CD4-positive, alpha-beta T cell treated with Interleukin-15 for 4 hours (primary cell): ENCODE measurements around the gene RBPJ.

ENCODE experiments used
- DNase-seq: peaks from one replicate; pipeline ENCODE4 v3.0.0-alpha.2; 2020; ENCODE audit warnings: low spot score

Gene RBPJ

DNA sequence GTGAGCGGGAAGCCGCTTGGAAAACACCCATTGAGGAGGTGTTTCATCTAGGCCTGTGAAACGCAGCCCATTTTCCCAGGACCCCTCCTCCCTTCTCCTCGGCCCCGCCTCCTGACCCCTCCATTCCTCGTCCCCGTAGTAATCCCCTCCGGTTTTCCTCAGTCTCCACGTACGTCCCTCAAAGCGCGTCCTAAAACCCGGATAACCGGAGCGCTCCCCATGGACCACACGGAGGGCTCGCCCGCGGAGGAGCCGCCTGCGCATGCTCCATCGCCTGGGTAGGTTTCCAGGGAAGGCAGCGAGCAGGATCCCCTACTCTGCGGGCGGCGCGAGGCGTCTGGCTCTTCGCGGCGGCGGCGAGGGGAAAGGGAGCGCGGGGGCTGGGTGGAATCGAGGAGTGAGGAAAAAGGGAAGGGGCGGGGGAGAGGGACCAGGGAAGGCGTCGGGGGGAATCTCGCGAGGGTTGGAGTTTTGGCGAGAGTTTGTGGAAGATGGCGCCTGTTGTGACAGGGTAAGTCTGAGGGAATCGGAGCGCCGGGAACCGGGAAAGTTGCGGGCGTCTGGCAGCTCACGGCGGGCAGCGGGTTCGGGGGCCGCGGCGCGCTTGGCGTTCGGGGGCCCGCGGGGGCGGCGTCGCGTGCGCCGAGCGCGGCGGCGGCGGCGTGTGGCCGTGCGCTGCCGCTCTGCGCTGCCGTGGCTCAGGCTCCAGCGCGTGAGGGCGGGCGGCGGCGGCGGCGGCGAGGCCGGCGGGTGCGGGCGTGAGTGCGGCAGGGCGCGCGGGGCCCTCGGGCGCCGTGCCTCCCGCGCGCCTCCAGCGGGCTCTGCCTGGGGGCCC lies at the start of gene RBPJ:
Gene RBPJ, plus strand, starts transcription at position 477 of the 835 bp plus-strand sequence. Its CDS starts 15 bp downstream, at position 492.
- DNase-seq: peak; percentile 86

DNA sequence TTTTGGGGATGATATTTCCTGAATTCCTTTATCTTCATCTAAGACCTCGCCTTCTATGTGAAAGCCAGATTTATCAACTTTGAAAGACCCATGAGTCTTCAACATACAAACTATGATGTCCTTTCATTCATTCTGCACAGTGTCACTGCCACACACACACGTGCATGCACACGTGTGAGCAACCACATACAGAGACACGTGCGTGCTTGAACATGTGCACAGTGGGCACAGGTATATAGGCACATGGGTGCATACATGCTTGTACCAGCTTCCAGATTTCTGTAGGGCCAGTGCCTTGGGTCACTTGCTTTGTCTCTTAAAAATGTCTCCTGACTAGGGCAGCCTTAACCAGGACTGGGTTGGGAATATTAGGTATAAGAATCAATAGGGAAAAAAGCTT lies 49.1 kb upstream of the RBPJ start:
- DNase-seq: no peak

DNA sequence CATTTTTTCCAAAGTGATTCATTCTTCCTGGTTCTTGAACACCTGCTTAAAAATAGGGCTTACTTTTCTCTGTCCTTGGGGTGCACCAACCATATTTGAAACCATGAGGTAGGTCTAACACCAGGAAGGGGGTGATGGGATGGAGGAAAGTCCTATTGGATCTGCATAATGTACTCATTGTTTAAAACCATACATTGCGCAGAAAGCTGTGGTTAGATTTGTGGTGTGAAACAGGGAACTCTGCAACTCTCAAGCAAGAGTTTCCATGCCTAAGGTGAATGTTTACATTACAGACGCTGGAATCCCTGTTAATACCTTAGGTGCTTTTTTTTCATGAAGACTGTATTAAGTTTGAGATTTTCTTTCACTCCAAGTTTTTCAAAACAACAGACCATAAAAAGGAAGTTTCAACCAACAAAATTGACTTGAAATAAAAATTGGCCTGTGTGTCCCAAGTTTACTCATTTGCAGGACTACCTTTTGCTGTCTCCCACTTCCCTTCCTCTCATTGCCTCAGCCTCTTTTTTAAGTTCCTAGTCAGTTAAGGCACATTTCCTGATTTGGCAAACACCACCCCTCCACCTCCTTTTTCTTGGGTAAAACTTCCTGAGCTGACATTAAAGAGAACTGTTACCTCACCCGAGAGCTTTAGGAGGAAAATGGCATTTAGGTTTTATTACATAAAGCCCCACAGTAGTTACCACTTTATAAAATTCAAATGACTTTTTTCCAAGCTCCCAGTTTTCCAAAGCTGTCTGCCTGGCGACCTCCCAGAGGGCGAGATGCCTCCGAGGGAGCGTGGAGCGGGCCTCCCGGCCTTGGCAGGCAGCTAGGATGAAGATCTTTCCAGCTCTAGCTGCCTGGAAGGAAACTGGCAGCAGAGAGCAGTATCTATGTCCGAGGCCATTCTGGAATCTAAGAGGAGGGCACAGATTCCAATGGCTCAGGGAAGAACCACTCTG lies 47.9 kb upstream of the RBPJ start:
- no peak for DNase-seq

DNA sequence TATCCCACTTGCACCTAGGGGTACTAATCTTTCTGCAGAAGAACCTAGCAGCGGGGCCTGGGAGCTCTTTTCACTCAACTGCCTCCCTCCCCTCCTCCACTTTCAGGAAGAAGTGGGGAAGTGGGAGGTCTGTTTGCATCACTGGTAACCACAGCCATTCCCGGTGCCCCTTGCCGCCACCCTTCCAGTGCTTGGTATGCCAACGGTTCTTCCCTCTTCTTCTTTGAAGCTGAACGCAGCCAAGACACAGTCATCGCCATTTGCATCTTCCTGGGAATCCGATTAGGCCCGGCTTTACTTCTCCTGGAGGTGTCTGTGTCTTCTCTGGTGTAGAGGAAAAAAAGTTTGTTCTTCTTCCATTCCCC lies 47.2 kb upstream of the RBPJ start:
- no peak for DNase-seq

DNA sequence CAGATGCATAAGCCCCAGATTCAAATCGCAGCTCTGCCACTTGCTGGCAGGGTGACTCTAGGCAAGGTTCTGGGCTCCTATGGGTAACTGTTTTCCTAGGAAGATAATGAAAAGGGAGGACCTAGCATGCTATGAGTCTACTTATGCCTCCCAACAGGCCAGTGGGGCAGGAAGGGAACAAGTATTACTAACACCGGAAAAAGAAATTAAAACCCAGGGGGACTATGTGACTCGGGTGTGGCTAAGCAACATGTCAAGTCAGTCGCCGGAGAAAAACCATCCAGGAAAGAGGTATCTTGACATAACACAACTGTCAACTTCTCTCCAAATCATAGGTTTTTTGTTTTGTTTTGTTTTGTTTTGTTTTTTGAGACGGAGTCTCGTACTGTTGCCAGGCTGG lies 45.5 kb upstream of the RBPJ start:
- no peak for DNase-seq

DNA sequence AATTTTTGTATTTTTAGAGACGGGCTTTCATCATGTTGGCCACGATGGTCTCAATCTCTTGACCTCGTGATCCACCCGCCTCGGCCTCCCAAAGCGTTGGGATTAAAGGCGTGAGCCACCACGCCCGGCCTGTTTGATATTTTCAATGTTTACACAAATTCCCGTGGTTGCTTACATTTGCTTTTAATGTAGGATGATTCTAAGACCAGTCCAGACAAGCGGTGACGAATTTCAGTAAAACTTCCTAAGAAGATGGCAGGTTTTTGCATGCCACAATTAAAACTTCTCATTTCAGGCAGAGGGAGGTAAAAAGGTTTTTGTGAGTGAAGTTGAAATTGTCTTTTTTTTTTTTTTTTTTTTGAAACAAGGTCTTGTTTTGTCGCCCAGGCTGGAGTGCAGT lies 41.4 kb upstream of the RBPJ start:
- no peak for DNase-seq

DNA sequence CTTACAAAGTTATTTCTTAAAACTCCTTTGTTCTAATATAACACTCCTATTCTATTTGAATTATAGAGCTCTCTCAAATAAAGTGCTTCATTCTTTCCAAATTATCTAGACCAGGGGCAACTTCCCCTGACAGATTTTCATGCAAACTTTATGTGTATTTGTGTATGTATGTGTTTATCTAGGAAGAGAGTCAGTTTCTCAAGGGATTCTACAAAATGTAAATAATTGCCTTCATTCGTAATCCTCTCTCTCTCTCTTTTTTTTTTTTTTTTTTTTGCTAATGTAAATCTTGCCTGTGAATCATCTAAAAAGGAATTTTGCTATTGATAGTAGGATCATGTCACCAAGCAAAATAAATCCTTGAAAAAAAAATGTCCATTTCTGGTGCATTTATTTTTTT lies 38.9 kb upstream of the RBPJ start:
- DNase-seq: no peak

DNA sequence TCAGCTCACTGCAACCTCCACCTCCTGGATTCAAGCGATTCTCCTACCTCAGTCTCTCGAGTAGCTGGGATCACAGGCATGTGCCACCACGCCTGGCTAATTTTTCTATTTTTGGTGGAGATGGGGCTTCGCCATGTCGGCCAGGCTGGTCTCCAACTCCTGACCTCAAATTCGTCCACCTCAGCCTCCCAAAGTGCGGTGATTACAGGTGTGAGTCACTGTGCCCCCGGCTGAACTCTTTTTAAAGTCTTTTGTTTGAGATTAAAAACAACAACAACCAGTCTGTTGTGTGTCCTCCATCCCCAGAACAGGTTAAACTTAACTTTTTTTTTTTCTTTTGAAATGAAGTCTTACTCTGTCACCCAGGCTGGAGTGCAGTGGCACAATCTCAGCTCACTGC lies 36.3 kb upstream of the RBPJ start:
- no peak for DNase-seq

DNA sequence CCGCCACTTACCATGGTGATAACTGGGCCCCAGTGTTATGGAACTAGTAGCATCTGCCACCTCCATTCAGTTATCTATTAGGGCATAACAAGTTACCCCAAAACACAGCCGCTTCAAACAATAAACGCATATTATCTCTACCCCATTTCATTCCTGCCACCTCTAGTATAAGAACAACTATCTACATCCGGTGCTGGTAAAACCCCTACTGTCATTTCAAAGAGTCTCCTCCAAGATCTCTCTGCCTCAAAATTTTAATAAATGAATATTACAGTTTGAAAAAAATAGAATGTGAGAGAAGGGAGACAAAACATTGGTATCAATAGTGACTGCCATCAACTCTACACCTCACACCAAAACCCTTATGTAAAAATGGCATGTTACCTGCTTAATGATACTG lies 35.5 kb upstream of the RBPJ start:
- no peak for DNase-seq

DNA sequence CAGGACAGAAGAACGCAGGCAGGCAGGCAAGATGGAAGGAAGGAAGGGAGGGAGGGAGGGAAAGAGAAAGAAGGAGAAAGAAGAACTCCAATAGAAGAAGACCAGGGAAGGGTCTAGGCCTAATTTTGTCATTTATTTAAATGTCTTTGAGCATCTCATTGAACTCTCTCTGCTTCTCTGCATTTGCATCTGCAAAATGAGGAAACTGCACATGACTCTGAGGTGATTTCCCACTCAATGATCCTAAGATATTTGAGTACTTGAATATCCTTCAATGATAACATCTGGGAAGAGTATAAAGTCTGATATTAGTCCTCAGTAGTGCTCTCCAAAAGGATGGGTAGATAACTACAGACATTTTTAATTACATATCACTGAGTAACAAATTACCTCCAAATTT lies 33.1 kb upstream of the RBPJ start:
- no peak for DNase-seq

DNA sequence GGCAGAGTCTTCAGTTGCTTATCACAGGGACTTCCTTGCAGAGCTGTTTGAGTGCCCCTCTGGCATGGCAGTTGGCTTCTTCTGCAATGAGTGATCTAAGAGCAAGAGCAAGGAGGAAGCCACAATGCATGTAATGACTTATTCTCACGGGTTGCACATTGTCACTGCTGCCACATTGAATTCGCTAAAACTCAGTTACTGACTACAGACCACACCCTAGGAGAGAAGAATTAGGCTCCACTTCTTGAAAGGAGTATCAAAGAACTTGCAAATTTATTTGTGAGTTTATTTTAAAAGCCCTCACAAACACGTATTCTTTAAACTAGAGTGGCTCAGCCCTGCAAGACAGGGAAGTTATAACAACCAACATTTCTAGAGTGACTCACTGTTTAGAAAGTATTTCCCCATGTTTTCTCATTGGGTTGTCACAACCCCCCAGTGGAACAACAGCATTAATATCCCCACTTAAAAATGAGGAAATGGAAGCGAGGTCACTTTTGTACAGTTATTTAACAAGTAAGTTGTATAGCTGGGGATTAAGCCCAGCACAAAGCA lies 32.4 kb upstream of the RBPJ start:
- peak; percentile 25 for DNase-seq

DNA sequence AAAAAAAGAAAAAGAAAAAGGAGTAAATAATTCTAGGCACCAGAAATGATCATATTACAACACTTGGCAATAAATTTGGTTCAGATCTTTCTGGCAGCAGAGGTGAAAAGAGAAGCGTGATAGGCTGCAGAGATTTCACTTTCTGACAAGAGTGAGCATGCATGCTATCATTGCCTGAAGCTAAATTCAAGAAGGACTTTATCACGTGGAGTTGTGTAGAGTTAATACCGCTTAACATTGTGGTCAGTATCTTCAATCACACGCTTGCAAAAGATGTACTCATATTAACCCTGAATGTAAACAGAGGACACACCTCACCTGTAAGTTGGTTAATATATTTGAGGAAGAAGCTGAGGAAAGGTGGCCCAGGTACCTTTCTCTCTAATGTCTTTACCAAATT lies 31.4 kb upstream of the RBPJ start:
- DNase-seq: no peak

DNA sequence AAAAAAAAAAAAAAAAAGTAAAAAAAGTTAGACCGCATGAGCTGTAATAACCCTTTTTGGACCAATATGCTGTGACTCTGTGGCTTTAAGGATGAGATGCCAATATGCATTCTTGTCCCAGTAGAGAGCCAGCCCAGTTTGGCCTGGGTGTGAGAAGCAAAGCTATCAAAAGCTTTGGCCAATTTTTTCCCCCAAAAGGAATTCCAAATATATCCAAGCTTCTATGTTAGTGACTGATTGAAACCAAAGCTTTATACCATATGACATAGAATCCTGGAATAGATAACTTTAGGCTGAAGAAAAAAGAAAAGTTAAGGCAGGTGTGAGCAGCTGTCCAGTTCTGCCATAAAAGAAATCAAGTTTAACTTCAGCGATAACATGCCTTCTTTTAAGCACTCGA lies 30.5 kb upstream of the RBPJ start:
- DNase-seq: no peak

DNA sequence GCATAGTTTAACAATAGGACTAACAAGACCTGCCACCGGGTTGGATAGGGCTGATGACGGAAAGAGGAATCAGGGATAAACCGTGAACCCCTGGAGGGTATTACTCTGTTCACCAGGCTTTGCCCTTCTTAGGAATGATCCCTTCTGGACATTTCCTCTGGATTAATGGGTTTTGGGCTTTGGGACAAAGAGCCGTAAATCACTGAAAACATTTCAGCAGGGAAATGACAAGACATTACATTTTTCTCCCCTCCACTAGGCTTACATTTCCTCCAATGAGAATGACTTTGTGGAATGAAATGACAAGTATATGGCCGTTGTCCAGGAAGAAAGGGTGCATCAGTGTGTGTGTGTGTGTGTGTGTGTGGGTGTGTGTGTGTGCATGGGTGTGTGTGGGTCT lies 25.9 kb upstream of the RBPJ start:
- DNase-seq: no peak

DNA sequence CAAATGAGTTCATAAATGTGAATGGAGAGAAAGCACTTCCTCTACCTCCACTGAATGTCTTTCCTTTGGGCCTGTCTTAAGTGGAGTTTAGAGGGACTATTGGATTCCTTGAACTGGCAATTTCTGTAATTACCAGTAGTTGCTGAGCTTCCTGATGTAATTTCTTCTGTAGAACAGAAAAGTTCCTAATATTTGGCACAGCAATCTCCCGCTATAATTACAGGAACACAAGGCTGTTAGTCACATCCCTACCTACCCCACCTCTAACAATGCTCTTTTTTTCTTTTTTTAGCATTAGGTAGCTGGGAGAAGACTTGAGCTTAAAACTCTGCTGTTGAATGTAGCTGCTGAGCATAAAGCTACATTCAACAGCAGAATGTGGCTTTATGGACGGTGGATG lies 24.8 kb upstream of the RBPJ start:
- DNase-seq: no peak

DNA sequence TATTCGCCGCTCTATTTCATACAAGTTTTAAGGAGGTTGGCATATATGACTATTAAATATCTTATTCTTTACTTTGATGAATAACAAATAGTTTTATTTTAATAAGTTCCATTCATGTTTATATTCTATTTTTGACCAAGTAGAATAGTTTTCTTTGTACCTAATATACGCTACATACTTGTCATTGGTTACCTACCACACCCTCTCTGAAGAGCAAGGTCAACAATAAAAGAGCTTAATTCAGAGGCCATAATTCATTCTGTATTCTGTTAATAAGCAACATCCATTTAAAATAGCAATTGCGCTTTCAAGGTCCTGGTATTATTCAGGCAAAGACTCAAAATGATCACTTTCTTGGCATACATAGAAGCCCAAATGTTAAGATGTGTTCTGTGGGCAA lies 24.3 kb upstream of the RBPJ start:
- DNase-seq: no peak

DNA sequence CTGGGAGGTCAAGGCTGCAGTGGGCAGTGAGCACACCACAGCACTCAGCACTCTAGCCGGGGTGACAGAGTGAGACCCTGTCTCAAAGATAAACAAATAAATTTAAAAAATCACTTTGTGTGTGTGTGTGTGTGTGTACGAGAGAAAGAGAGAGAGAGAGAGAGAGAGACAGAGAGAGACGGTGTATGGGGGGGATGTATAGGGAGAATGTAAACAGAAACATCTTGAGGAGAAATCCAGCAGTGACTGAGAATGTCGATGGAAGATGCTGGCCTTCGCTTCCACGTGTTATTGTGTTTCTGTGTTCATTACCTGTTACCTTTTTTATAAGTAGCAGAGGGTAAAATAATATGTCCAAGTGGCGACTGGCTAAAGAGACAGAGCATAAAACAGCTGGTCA lies 23.6 kb upstream of the RBPJ start:
- no peak for DNase-seq

DNA sequence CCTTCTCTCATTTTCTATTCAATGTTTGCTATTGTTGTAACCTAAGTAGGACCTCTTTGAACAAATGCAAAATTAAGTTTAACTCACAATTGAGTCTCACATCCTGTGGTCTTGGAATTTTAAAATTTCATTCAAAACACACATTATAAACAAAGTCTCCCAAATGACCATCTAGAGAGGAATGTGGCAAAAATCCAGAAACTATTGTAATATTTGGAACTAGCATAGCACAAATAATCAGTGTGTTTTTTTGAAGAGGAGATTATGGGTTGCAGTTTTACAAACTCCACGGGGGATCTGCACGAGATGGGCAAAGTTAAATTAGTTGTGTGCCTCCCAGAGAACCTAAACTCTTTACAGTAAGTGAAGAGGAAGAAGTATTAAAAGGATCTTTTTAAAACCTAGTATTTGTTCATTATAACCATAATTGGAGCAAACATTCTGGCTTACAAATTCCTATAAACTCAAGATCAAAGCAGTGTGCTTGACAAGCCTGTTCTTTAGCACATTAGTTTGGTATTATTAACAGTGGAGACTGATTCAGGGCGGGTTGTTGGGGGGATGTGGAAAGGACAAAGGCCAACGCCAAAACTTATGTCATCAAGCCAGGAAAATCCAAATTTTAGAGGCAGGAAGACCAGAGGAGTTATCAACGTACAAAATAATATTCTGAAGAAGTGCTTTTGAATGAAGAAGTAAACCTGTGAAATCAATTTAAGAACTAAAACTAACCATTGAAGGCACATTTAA lies 22.4 kb upstream of the RBPJ start:
- DNase-seq: no peak

DNA sequence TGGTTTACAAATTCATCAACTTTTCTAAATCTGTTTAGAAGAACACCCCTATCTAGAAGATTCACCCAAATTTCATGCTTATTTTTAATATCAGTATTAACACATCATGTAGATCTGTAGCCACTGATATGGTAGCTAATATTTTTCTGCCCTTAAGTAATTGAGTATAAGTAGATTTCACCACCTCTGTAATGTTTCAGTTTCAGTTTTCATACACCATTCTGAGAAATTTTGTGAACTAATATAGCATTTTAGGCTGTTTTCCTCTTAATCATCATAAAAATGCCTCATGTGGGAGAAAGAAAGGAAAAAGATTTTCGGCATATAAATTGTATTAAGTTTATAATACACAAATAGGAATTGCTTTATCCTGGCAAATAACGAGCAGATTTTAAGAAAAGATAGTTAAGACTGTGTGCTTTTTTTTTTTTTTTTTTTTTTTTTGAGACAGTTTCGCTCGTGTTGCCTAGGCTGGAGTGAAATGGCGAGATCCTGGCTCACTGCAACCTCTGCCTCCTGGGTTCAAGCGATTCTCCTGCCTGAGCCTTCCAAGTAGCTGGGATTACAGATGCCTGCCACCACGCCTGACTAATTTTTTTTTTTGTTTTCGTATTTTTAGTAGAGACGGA lies 21.4 kb upstream of the RBPJ start:
- DNase-seq: peak; percentile 29

DNA sequence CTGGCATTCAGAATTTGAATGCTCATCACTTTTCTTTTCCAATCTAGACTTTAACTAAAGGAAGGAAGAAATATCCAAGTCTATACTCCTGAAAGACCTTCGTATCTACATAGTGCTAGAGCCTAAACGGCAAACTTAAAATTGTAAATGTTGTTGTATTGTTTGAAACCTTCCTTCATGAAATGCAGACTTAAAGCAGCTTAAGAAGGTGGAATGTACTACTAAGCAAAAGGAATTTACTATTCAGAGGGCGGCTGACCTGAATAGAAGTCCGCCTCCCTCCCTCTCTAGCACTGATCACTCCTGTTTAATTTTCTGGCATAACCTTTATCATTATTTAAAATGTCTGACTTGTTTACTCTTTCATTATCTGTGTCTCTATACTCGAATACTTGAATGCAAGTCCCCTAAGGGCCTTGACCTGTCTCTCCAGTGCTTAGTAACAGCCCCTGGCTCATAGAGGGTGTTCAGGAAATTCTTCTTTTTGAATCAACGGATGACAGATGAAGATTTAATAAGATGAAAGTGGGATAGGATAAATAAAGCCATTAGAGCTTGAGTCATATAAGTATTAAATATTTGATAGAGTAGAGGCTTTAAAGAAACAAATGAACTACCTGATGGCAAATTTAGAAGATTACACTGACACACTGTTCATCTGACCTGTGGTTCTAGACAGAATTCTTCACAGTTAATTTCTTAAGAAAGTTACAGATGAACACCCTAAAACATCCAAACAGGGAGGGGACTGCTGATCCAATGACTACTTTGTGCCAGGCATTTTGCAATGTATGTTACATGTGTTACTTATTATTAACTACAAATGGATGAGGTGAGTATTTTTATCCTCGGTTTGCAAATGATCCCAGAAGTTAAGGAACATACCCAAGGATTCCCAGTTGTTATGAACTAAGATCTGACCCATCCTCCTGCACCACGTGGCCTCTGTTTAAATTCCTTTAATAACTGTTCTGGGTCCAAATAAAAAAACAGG lies 20.2 kb upstream of the RBPJ start:
- DNase-seq: no peak
